ENCODE results near the gene NLRP3.
"Not testable (repeated sequence)": the region's sequence is repeated elsewhere in the genome, so short reads cannot be mapped to it uniquely, and the experiment has no call there.

NLRP3 gene

GRCh38 chr1:247474367-247474766 is 58.4 kb downstream of the NLRP3 start:
- FAIRE-seq = no peak

- no peak for FAIRE-seq
Observed at GRCh38 chr1:247475793-247476192, 59.8 kb downstream of the NLRP3 start.

GRCh38 chr1:247476328-247477058 is 60.5 kb downstream of the NLRP3 start:
- not testable (repeated sequence) for FAIRE-seq

- FAIRE-seq = no peak
Observed at GRCh38 chr1:247482747-247483146, 66.8 kb downstream of the NLRP3 start.

- FAIRE-seq = peak; percentile 89
Observed at GRCh38 chr1:247487057-247487456, 71.1 kb downstream of the NLRP3 start.

GRCh38 chr1:247491328-247491727 is 75.4 kb downstream of the NLRP3 start:
- no peak for FAIRE-seq

GRCh38 chr1:247493106-247493505 is 77.1 kb downstream of the NLRP3 start:
- no peak for FAIRE-seq

GRCh38 chr1:247494767-247495166 is 78.8 kb downstream of the NLRP3 start:
- no peak for FAIRE-seq

- FAIRE-seq = no peak
Observed at GRCh38 chr1:247496581-247497285, 80.8 kb downstream of the NLRP3 start.
